Fibroblast of lung (primary cell): ENCODE measurements around the gene SLC1A1.

ENCODE experiments used
- CTCF ChIP-seq, 2 donors: IDR thresholded peaks in 1 of 2; conservative IDR thresholded peaks in 1 of 2; 1 replicate in 1 of 2; 2 replicates in 1 of 2; pipeline ENCODE4 v1.5.1; 2011 to 2012; ENCODE audit warnings: low read length in 2 of 2, control low read depth in 1 of 2, inconsistent platforms in 1 of 2, low read depth in 1 of 2, mild to moderate bottlenecking in 1 of 2
- EZH2 ChIP-seq: IDR thresholded peaks from 2 replicates; pipeline ENCODE4 v1.5.1; 2012; ENCODE audit warnings: low read length, control low read depth, mild to moderate bottlenecking; ENCODE audit errors: missing control alignments

- TF ChIP-seq CTCF (conservative IDR thresholded peaks at IDR 0.05 in 1 of 2, IDR thresholded peaks at IDR 0.05 in 1 of 2; ENCODE audit: low read depth in 1 of 2, low read length in 2 of 2): no peak
- TF ChIP-seq EZH2: no peak
These were observed 25.7 kb downstream of the SLC1A1 start for GRCh38 chr9:4515958-4516375.
